ENCODE measurements around the gene TOPBP1.
"Not testable (repeated sequence)": the region's sequence is repeated elsewhere in the genome, so short reads cannot be mapped to it uniquely, and the experiment has no call there.

The TOPBP1 gene

GRCh38 chr3:133661454-133662277 lies at the start of gene TOPBP1:
TSS of gene TOPBP1 (minus strand) at chr3:133661941. CDS start at chr3:133661127, 814 bp downstream.
- peak; percentile 42 to 74 for DNase-seq (ENCODE audit: low read depth in 2 of 2)

GRCh38 chr3:133711013-133711412 lies 49.3 kb upstream of the TOPBP1 start:
- DNase-seq (ENCODE audit: low read depth in 2 of 2) = no peak

DNA sequence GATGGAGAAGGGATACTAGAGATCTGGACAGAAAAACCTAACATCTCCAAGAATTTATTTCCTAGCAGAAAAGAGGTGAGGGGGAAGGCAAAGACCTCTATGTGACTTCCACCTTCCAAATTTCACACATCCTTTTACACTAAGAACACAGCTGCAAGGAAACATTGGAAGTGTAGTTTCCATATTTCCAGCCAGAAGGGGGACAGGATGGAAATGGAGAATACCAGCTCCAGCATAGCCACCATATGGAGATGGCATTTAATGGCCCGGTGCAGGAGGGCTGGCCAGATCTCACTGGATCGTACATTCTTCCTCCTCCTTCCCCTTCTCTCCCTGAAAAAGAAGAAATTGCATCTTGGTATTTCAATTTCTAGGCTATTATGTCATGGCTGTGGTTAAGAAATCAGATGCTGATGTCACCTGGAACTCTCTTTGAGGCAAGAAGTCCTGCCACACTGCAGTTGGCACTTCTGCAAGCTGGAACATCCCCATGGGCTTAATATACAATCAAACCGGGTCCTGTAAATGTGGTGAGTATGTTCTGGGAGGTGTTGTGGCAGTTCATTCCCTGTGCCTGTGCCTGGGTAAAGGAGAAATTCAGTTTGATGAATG lies 47.5 kb upstream of the TOPBP1 start:
- DNase-seq (ENCODE audit: low read depth in 2 of 2) = no peak

DNA sequence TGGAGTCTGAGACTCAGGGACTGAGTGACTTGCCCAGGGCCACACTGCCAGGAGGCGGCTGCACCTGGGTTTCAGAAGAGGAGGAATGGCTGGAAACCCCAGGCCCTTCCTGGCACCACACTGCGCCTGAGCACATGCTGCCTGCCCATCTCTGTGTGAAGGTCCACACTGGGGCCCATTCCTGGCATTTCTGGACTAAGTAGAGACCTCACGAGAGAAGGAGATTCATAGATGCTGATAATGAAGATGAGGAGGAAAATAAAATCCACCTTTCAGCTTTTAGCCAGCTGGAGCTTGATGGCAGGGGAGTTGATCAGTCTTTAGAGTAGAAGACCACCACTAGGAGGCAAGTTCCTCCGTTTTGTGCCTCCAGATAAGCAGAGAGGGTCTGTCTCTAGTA lies 44.3 kb upstream of the TOPBP1 start:
- DNase-seq (ENCODE audit: low read depth in 2 of 2) = no peak

DNA sequence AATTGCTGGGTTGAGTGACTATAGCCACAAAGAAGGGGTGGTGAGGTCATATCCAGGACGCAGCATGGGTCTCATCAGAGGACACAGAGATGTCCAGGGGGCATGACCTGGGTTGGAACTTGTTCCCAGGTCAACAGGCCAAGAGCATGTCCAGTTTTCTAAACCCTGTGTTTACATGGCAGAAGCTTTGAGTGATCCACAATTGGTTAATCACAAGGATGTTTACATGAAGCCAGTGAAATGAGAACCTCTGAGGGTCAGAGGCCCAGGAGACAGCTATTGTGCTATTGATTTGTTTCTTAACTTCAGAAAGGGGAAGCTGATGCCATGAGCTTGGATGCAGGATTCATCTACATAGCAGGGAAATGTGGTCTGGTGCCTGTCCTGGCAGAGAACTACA lies 42.2 kb upstream of the TOPBP1 start:
- DNase-seq (ENCODE audit: low read depth in 2 of 2) = no peak

GRCh38 chr3:133701435-133702358 lies 40.0 kb upstream of the TOPBP1 start:
- DNase-seq (ENCODE audit: low read depth in 2 of 2) = no peak

GRCh38 chr3:133700351-133700750 lies 38.6 kb upstream of the TOPBP1 start:
- no peak for DNase-seq (ENCODE audit: low read depth in 2 of 2)

DNA sequence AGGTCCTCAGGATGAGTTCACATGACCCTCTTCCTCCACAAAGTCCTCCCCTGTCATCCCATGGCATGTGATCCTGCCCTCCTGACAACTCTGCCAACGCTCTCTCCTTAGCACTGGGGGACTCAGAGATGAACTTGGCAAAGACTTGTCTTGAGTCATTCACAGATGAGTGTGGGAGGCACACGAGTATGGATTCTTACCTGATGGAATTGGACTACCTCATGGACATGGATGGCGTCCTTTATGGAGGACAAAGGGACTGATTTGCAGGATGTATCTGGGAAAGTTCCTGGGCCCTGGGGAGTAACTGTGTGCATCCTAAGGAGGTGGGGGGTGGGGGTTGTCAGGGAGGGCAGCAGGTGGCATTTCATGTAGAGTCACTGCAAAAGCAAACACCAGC lies 38.2 kb upstream of the TOPBP1 start:
- no peak for DNase-seq (ENCODE audit: low read depth in 2 of 2)

GRCh38 chr3:133699467-133699866 lies 37.7 kb upstream of the TOPBP1 start:
- DNase-seq (ENCODE audit: low read depth in 2 of 2) = no peak

- no peak for DNase-seq (ENCODE audit: low read depth in 2 of 2)
These were observed 36.2 kb upstream of the TOPBP1 start for GRCh38 chr3:133697960-133698359.

GRCh38 chr3:133695560-133696171 lies 33.9 kb upstream of the TOPBP1 start:
- no peak for DNase-seq (ENCODE audit: low read depth in 2 of 2)

DNA sequence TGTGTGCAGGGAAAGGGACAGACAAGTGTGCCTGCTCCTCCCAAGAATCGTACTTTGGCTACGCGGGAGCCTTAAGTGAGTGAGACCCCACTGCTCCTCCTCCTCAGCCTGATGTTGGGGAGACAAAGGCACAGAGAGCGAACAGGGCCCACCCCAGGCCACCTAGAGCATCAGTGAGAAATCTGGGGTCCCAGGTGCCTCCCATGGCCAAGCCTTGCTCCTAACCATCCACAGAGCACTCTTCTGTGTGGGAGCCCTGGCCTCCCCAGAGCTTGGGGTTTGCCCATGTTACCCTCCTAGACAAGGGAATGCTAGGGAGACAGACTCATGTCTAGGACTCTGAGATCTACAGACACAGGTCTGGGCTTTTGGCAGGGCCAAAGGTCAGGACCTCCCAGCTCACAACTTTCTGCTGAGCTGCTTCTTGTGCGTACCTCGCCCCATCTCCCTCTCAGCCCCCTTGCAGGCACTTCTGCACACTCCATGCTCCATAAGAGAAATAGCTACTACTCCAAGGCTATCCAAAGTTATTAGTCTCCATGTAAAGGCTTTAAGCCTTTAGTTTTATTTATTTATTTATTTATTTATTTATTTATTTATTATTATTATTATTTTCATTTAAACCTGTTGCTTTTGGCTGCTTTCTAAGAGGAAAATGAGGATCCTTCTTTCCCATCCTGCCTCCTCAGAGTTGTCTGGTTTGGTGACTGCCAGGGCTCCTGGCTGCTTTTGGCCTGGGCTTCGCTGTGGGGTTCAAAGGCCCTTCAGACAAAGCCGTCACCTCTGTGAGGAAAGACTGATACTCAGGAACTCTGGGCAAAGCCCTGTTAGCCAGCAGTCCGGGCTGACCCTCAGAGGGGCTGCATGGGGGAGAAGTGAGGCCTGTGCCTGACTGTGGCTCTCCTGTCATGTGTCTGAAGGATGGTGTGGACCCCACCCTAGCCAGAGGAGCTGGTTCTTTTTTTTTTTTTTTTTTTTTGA lies 32.8 kb upstream of the TOPBP1 start:
- DNase-seq (ENCODE audit: low read depth in 2 of 2) = no peak

- DNase-seq (ENCODE audit: low read depth in 2 of 2) = no peak
These were observed 32.1 kb upstream of the TOPBP1 start for GRCh38 chr3:133693821-133694220.

DNA sequence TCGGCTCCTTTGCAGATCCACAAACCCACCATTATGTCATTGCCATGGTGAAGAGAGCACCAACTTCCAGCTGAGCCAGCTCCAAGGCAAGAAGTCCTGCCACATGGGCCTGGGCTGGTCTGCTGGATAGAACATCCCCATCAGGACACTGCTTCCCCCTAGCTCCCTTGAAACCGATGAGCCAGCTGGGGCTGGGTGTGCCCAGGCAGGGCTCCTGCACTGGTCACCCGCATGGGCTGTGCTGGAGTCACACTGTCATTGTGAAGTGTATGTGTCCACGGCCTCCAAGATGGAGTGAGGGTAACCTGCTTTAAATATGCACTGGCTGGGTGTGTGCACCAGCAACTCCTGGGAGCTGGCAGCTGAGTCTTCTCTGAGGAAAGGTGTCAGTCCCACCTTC lies 31.0 kb upstream of the TOPBP1 start:
- no peak for DNase-seq (ENCODE audit: low read depth in 2 of 2)

DNA sequence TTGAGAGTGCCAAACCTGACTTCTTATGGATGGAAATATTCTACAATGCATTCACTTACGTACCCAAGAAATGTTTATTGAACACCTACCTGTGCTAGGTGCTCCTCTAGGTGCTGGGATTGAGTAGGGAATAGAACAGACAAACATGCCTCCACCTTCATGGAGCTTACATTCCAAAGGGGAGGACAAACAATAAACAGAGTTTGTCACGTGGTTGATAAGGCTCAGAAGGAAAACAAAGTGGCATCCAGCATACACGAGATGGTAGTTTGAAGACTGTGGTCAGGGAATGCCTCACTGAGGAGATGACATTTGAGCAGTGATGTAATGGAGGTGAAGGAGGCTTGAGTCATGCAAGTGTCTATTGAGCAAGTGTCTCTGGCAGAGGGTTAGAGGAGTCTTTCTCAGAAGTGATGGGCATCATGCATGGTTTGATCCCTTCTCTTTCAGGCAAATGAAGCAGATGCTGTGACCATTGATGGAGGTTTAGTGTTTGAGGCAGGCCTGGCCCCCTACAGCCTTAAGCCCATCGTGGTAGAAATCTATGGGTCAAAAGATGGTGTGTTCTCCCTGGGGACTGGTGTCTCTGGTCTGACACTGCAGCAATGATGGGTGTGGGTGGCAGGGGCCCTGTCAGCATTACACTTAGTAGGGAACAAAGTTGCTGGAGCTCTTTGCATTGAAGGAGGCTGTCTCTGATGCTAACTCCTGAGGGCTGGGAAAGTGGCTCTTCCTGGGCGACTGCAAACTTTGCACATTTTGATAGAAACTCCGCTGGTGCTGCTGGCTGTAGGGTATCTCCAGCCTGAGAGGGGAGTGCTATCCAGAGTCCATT lies 29.7 kb upstream of the TOPBP1 start:
- no peak for DNase-seq (ENCODE audit: low read depth in 2 of 2)

DNA sequence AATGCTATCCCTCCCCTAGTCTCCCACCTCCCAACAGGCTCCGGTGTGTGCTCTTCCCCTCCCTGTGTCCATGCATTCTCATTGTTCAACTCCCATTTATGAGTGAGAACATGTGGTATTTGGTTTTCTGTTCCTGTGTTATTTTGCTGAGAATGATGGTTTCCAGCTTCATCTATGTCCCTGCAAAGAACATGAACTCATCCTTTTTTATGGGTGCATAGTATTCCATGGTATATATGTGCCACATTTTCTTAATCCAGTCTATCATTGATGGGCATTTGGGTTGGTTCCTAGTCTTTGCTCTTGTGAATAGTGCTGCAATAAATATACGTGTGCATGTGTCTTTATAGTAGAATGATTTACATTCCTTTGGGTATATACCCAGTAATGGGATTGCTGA lies 16.3 kb upstream of the TOPBP1 start:
- not testable (repeated sequence) for DNase-seq (ENCODE audit: low read depth in 2 of 2)

DNA sequence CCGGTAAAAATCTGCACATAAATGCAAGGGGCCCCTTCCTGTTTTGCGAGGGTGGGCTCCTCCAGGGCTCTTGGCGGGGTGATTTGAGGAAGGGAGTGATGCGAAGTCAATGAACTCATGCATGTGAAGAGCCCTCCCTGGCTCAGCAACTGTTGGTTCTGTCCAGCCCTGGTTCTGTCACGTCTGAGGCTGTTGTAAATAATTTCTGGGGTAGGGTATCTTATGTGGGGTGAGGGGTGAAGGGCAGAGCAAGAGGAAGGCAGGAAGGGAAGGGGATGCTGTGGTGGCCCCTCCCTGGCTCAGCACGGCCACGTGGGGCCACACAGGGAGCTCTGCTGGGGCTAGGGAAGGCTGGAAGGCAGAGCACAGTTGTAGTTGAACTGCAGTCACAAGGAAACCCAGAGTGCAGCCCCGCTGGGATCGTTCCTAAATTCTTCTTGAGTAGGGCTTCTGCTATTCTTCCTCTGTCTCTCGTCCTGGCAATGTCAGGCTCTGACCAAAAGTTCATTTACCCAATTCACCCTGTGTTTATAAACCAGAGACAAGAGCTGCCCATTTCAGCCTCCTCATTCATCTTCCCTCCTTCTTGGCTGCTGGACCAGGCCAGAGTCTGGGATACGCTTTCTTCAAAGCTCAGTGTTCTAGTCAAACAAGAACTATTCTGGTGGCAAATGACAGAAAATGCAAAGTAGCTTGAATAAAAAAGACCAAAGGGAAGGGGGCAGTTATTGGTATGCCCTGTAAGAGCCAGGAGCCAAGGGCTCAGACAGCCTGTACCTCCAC lies 14.8 kb upstream of the TOPBP1 start:
- DNase-seq (ENCODE audit: low read depth in 2 of 2) = no peak

GRCh38 chr3:133675631-133676335 lies 14.0 kb upstream of the TOPBP1 start:
- no peak for DNase-seq (ENCODE audit: low read depth in 2 of 2)

All from stimulated activated CD4-positive, alpha-beta T cell treated with anti-CD3 and anti-CD28 coated beads, Interleukin-1b, Interleukin-23, amount 100 ng/mL, for 1 hour (primary cell).